HepG2 (cell line): ENCODE data around the gene CHRM5. TPM values are rescaled to one million over a fixed set of nuclear protein-coding genes. Genes with fewer than 3 reads are reported as not detected.
A peak's percentile ranks its signal among the peaks of the same experiment; 100 is the strongest.

Experiments
- ASH2L ChIP-seq: fragments of 300-600, 200-600 bp; sonication (generic); IDR thresholded peaks from 2 replicates; pipeline ENCODE4 v1.7.0; 2017; ENCODE audit warnings: low read depth, mild to moderate bottlenecking, moderate library complexity, mixed read lengths, low read length; ENCODE audit not compliant: insufficient read length
- FOXA3 ChIP-seq: IDR thresholded peaks from 2 replicates; pipeline ENCODE4 v1.6.1; 2016; ENCODE audit warnings: missing genetic modification reagents, missing compliant biosample characterization
- GRHL1 ChIP-seq: sonication (generic); formaldehyde crosslinking; conservative IDR thresholded peaks from 2 replicates; pipeline ENCODE4 v1.8.0; 2022; ENCODE audit warnings: missing genetic modification reagents
- HNRNPUL1 ChIP-seq: fragments of 200-400 bp; formaldehyde crosslinking; IDR thresholded peaks from 2 replicates; pipeline ENCODE4 v1.6.1; 2017; ENCODE audit warnings: low read depth, mild to moderate bottlenecking, low read length, moderate library complexity
- IKZF5 ChIP-seq: IDR thresholded peaks from 2 replicates; pipeline ENCODE4 v1.6.1; 2018; ENCODE audit warnings: missing genetic modification reagents, mild to moderate bottlenecking, missing compliant biosample characterization
- KDM2A ChIP-seq: sonication (generic); formaldehyde crosslinking; IDR thresholded peaks from 2 replicates; pipeline ENCODE4 v1.4.0; 2020; ENCODE audit warnings: low read depth, missing genetic modification reagents, borderline replicate concordance
- KLF11 ChIP-seq: IDR thresholded peaks from 2 replicates; pipeline ENCODE4 v1.6.1; 2016; ENCODE audit warnings: missing compliant biosample characterization
- NFATC3 ChIP-seq: sonication (generic); formaldehyde crosslinking; IDR thresholded peaks from 2 replicates; pipeline ENCODE4 v1.5.1; 2020; ENCODE audit warnings: mild to moderate bottlenecking, missing genetic modification reagents
- NKX3-1 ChIP-seq: sonication (generic); formaldehyde crosslinking; IDR thresholded peaks from 2 replicates; pipeline ENCODE4 v1.5.0; 2020; ENCODE audit warnings: missing genetic modification reagents
- PHF21A ChIP-seq: sonication (generic); formaldehyde crosslinking; IDR thresholded peaks from 2 replicates; pipeline ENCODE4 v1.5.0; 2020; ENCODE audit warnings: mild to moderate bottlenecking, missing genetic modification reagents
- PRDM15 ChIP-seq: sonication (generic); formaldehyde crosslinking; IDR thresholded peaks from 2 replicates; pipeline ENCODE4 v1.4.0; 2020; ENCODE audit warnings: missing genetic modification reagents
- SALL2 ChIP-seq: sonication (generic); formaldehyde crosslinking; IDR thresholded peaks from 2 replicates; pipeline ENCODE4 v1.8.1; 2023; ENCODE audit warnings: mild to moderate bottlenecking, missing genetic modification reagents, inconsistent platforms
- SKI ChIP-seq: fragments of 450-650 bp; IDR thresholded peaks from one replicate; pipeline ENCODE4 v1.6.1; 2018; ENCODE audit warnings: mild to moderate bottlenecking; ENCODE audit not compliant: partially characterized antibody
- YEATS4 ChIP-seq: sonication (generic); formaldehyde crosslinking; IDR thresholded peaks from 2 replicates; pipeline ENCODE4 v1.4.0; 2020; ENCODE audit warnings: missing genetic modification reagents, borderline replicate concordance
- ZFP82 ChIP-seq: sonication (generic); formaldehyde crosslinking; IDR thresholded peaks from 2 replicates; pipeline ENCODE4 v1.5.1; 2020; ENCODE audit warnings: mild to moderate bottlenecking, missing genetic modification reagents, borderline replicate concordance
- ZNF414 ChIP-seq: sonication (generic); formaldehyde crosslinking; IDR thresholded peaks from 2 replicates; pipeline ENCODE4 v1.5.0; 2020; ENCODE audit warnings: missing genetic modification reagents
- ZNF550 ChIP-seq: sonication (generic); formaldehyde crosslinking; IDR thresholded peaks from 2 replicates; pipeline ENCODE4 v1.4.0; 2020; ENCODE audit warnings: mild to moderate bottlenecking, missing genetic modification reagents, borderline replicate concordance
- ZNF558 ChIP-seq: sonication (generic); formaldehyde crosslinking; IDR thresholded peaks from 2 replicates; pipeline ENCODE4 v1.9.0; 2022; ENCODE audit warnings: mild to moderate bottlenecking, missing genetic modification reagents, borderline replicate concordance
- ZNF614 ChIP-seq: IDR thresholded peaks from 2 replicates; pipeline ENCODE4 v1.6.1; 2018; ENCODE audit warnings: missing biosample characterization, missing genetic modification reagents, inconsistent platforms, borderline replicate concordance
- ZNF639 ChIP-seq: conservative IDR thresholded peaks from 2 replicates; pipeline ENCODE4 v1.6.1; 2018; ENCODE audit warnings: missing genetic modification reagents
- polyA plus RNA-seq, 8 experiments: library from polyadenylated mRNA; depleted of rRNA in 3 of 8; stranded (reverse) in 7 of 8; unstranded in 1 of 8; fragments of >200 nt; fragmentation: Illumina TruSeq in 4 of 8; extraction: Trizol in 4 of 8; gene quantifications; 2 replicates each; pipeline versions ENCODE4 v1.2.1 to v1.2.3, GENCODE V29; 2011 to 2016; ENCODE audit warnings: low read depth in 4 of 8, missing spikeins in 1 of 8, mixed read lengths in 1 of 8; ENCODE audit not compliant: insufficient read depth in 1 of 8
- total RNA-seq, 5 experiments: library from RNA; depleted of rRNA; stranded (reverse); fragments of >200 nt; fragmentation: Illumina TruSeq; extraction: Trizol; gene quantifications; 2 replicates each; pipeline ENCODE4 v1.2.3, GENCODE V29; 2016; ENCODE audit warnings: low read depth in 1 of 5

CHRM5 gene
- total and polyA plus RNA-seq, 2 of the 13 experiments (the other 11 are each of a cell fraction or from before 2014, with no cell fraction given), result not detected

- TF ChIP-seq IKZF5 (CRISPR knock-in tag) (0 out of 2 replicates have a peak, but pooled peaks have one; percentile 16), ASH2L (peak; percentile 4), ZNF558 (0 out of 2 replicates have a peak, but pooled peaks have one; percentile 56), YEATS4 (peak; percentile 25; the same call in 1 of the 2 replicates), NFATC3 (CRISPR knock-in tag) (0 out of 2 replicates have a peak, but pooled peaks have one; percentile 1), ZNF614 (CRISPR knock-in tag) (no peak), PRDM15 (CRISPR knock-in tag) (no peak), SKI (peak; percentile 6), ZNF639 (CRISPR knock-in tag) (peak; percentile 9; the same call in 1 of the 2 replicates), KDM2A (peak; percentile 26; the same call in 1 of the 2 replicates), ZFP82 (CRISPR knock-in tag) (0 out of 2 replicates have a peak, but pooled peaks have one; percentile 75), ZNF414 (CRISPR knock-in tag) (0 out of 2 replicates have a peak, but pooled peaks have one; percentile 10), GRHL1 (CRISPR knock-in tag) (no peak), ZNF550 (CRISPR knock-in tag) (0 out of 2 replicates have a peak, but pooled peaks have one; percentile 17), SALL2 (peak; percentile 47; the same call in 1 of the 2 replicates), PHF21A (CRISPR knock-in tag) (peak; percentile 29; the same call in 1 of the 2 replicates), HNRNPUL1 (no peak), FOXA3 (CRISPR knock-in tag) (0 out of 2 replicates have a peak, but pooled peaks have one; percentile 0), KLF11 (CRISPR knock-in tag) (no peak), NKX3-1 (CRISPR knock-in tag) (0 out of 2 replicates have a peak, but pooled peaks have one; percentile 22)
These were observed 134.1 kb downstream of the CHRM5 start (continued) for GRCh38 chr15:34102175-34102925.
